ENCODE measurements around the gene DYSF.

DYSF gene

GRCh38 chr2:71502941-71503738 lies 49.8 kb downstream of the DYSF start:
- Histone ChIP-seq H3K4me2 (ENCODE audit: low read depth, low read length, poor library complexity, severe bottlenecking) (no peak overlapping the region), H3K4me1 (ENCODE audit: insufficient read depth, low read length, poor library complexity, severe bottlenecking) (no peaks in the 10 kb centered on the region), H3K79me2 (ENCODE audit: insufficient read depth, low read length) (no peaks in the 10 kb centered on the region), H4K20me1 (ENCODE audit: insufficient read depth, low read length, poor library complexity, severe bottlenecking) (no peaks in the 10 kb centered on the region), H2AFZ (ENCODE audit: low read length) (no peak overlapping the region), H3K9me3 (ENCODE audit: insufficient read depth, low read depth, low read length) (no peaks in the 10 kb centered on the region), H3K9me2 (replicated peaks; ENCODE audit: low read depth, low read length) (no peaks in the 10 kb centered on the region), H3K4me3 (ENCODE audit: low read length, poor library complexity, severe bottlenecking) (no peak overlapping the region), H3F3A (ENCODE audit: low read depth) (no peaks in the 10 kb centered on the region), H3K9ac (ENCODE audit: low read depth, low read length, poor library complexity, severe bottlenecking) (no peak overlapping the region), H3K27me3 (ENCODE audit: insufficient read depth, low read length, poor library complexity, severe bottlenecking) (no peaks in the 10 kb centered on the region), H3K36me3 (ENCODE audit: insufficient read depth, low read length) (no peaks in the 10 kb centered on the region)
- TF ChIP-seq CTCF (conservative IDR thresholded peaks at IDR 0.05; ENCODE audit: low read length) = no peak
- no peak for TF ChIP-seq EZH2phosphoT487 (IDR thresholded peaks at IDR 0.05; ENCODE audit: borderline replicate concordance)

DNA sequence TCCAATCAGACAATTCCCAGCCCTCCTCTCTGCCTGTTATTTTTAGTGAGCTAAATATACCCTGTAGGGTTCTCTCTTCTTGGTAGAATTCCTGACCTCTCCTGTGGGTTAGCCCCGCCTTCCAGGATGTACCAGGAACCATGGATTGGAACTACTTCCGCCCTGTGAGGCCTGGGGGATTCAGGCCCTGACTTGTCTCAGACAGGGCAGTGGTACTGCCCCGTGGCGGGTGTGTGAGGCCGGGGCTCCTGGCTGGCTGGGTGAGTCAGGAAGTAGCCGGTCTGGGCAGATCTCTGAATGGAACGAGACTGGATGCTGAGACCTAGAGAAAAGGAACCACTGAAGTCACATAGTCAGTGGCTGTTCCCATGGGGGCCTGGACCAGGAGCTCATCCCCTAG lies 50.5 kb downstream of the DYSF start:
- H2AFZ ChIP-seq (ENCODE audit: low read length) = no peak overlapping the region
- no peak overlapping the region for H3K9ac ChIP-seq (ENCODE audit: low read depth, low read length, poor library complexity, severe bottlenecking)
- no peak overlapping the region for H3K4me2 ChIP-seq (ENCODE audit: low read depth, low read length, poor library complexity, severe bottlenecking)
- TF ChIP-seq CTCF (conservative IDR thresholded peaks at IDR 0.05; ENCODE audit: low read length) = no peak
- no peaks in the 10 kb centered on the region for H3K27me3 ChIP-seq (ENCODE audit: insufficient read depth, low read length, poor library complexity, severe bottlenecking)
- no peaks in the 10 kb centered on the region for H3K9me3 ChIP-seq (ENCODE audit: insufficient read depth, low read depth, low read length)
- no peaks in the 10 kb centered on the region for H4K20me1 ChIP-seq (ENCODE audit: insufficient read depth, low read length, poor library complexity, severe bottlenecking)
- no peaks in the 10 kb centered on the region for H3K36me3 ChIP-seq (ENCODE audit: insufficient read depth, low read length)
- H3F3A ChIP-seq (ENCODE audit: low read depth) = no peaks in the 10 kb centered on the region
- no peaks in the 10 kb centered on the region for H3K4me1 ChIP-seq (ENCODE audit: insufficient read depth, low read length, poor library complexity, severe bottlenecking)
- H3K9me2 ChIP-seq (replicated peaks; ENCODE audit: low read depth, low read length) = no peaks in the 10 kb centered on the region
- no peaks in the 10 kb centered on the region for H3K79me2 ChIP-seq (ENCODE audit: insufficient read depth, low read length)
- no peak overlapping the region for H3K4me3 ChIP-seq (ENCODE audit: low read length, poor library complexity, severe bottlenecking)

GRCh38 chr2:71504611-71505010 lies 51.2 kb downstream of the DYSF start:
- H3K36me3 ChIP-seq (ENCODE audit: insufficient read depth, low read length) = no peaks in the 10 kb centered on the region
- no peaks in the 10 kb centered on the region for H4K20me1 ChIP-seq (ENCODE audit: insufficient read depth, low read length, poor library complexity, severe bottlenecking)
- no peak overlapping the region for H2AFZ ChIP-seq (ENCODE audit: low read length)
- no peaks in the 10 kb centered on the region for H3K4me1 ChIP-seq (ENCODE audit: insufficient read depth, low read length, poor library complexity, severe bottlenecking)
- no peaks in the 10 kb centered on the region for H3K9me3 ChIP-seq (ENCODE audit: insufficient read depth, low read depth, low read length)
- H3K9me2 ChIP-seq (replicated peaks; ENCODE audit: low read depth, low read length) = no peaks in the 10 kb centered on the region
- no peak overlapping the region for H3K4me3 ChIP-seq (ENCODE audit: low read length, poor library complexity, severe bottlenecking)
- no peaks in the 10 kb centered on the region for H3K79me2 ChIP-seq (ENCODE audit: insufficient read depth, low read length)
- no peak overlapping the region for H3K4me2 ChIP-seq (ENCODE audit: low read depth, low read length, poor library complexity, severe bottlenecking)
- TF ChIP-seq EZH2phosphoT487 (IDR thresholded peaks at IDR 0.05; ENCODE audit: borderline replicate concordance) (no peak), CTCF (conservative IDR thresholded peaks at IDR 0.05; ENCODE audit: low read length) (no peak)
- no peaks in the 10 kb centered on the region for H3F3A ChIP-seq (ENCODE audit: low read depth)
- H3K27me3 ChIP-seq (ENCODE audit: insufficient read depth, low read length, poor library complexity, severe bottlenecking) = no peaks in the 10 kb centered on the region
- H3K9ac ChIP-seq (ENCODE audit: low read depth, low read length, poor library complexity, severe bottlenecking) = no peak overlapping the region
